Lung (tissue), 12 donors: Measurements from ENCODE around the gene PGM1. TPM values are rescaled to one million over a fixed set of nuclear protein-coding genes. Genes with fewer than 3 reads are reported as not detected.
"Not testable (repeated sequence)": the region's sequence is repeated elsewhere in the genome, so short reads cannot be mapped to it uniquely, and the experiment has no call there.

Experiments
- ATAC-seq: fragments of 200-7000 bp; cut with Tn5 transposase; one replicate; pipeline ENCODE4 v1.9.1; 2020; ENCODE audit warnings: moderate number of reproducible peaks; ENCODE audit not compliant: insufficient read depth, low FRiP score
- DNase-seq, 3 donors: peaks; one replicate each; pipeline ENCODE4 v3.0.0-alpha.2; 2013 to 2017
- H3K27ac ChIP-seq, 2 donors: one replicate each; pipeline ENCODE4 v1.5.1; 2013; ENCODE audit warnings: mild to moderate bottlenecking in 2 of 2, moderate library complexity in 2 of 2, control low read depth in 1 of 2, inconsistent platforms in 1 of 2, low read depth in 1 of 2, low read length in 1 of 2
- H3K27me3 ChIP-seq, 3 donors: one replicate each; pipeline ENCODE4 v1.5.1; 2013; ENCODE audit warnings: low read length in 2 of 3; ENCODE audit not compliant: control insufficient read depth in 3 of 3, insufficient read depth in 3 of 3
- H3K36me3 ChIP-seq, 4 donors: one replicate each; pipeline ENCODE4 v1.5.1; 2013; ENCODE audit warnings: low read length in 4 of 4, mild to moderate bottlenecking in 1 of 4, moderate library complexity in 1 of 4; ENCODE audit not compliant: control insufficient read depth in 4 of 4, insufficient read depth in 4 of 4
- H3K4me1 ChIP-seq, 5 donors: one replicate each; pipeline ENCODE4 v1.5.1; 2013; ENCODE audit warnings: low read length in 5 of 5, mild to moderate bottlenecking in 2 of 5, moderate library complexity in 1 of 5; ENCODE audit not compliant: control insufficient read depth in 5 of 5, insufficient read depth in 5 of 5
- H3K4me3 ChIP-seq: one replicate; pipeline ENCODE4 v1.5.1; 2013; ENCODE audit warnings: mild to moderate bottlenecking, control low read depth, moderate library complexity
- H3K9ac ChIP-seq, 2 donors: one replicate each; pipeline ENCODE4 v1.5.1; 2013; ENCODE audit warnings: low read length in 2 of 2, control low read depth in 1 of 2; ENCODE audit not compliant: insufficient read depth in 1 of 2
- H3K9me3 ChIP-seq, 4 donors: one replicate each; pipeline ENCODE4 v1.5.1; 2013; ENCODE audit warnings: low read length in 3 of 4, mild to moderate bottlenecking in 1 of 4, moderate library complexity in 1 of 4; ENCODE audit not compliant: control insufficient read depth in 4 of 4, insufficient read depth in 3 of 4
- WGBS, 2 donors: extraction: QIAGEN DNeasy Blood & Tissue Kit; methylation state at CpG; one replicate each; pipeline ENCODE4 v1.1.7; 2013; 5-methylcytosine and 5-hydroxymethylcytosine counted together
- polyA plus RNA-seq, 2 donors: library from polyadenylated mRNA; stranded (reverse); fragments of 200-250 nt; gene quantifications; one replicate each; pipeline ENCODE4 v1.2.1, GENCODE V29; 2013
- total RNA-seq, 2 donors: library from RNA; depleted of rRNA in 1 of 2; stranded (reverse); fragments of >200 nt in 1 of 2; gene quantifications; one replicate each; pipeline ENCODE4 v1.2.1, GENCODE V29; 2014 to 2021
- TF ChIP-seq, protein P1 (sequence below): IDR thresholded peaks from 2 replicates; pipeline ENCODE4 v1.5.1; 2012; ENCODE audit warnings: mild to moderate bottlenecking; ENCODE audit errors: control extremely low read depth, extremely low read depth
- donor health status: control.
- donor health status: control.
- donor health status: Bipolar disorder and iron deficiency.
- donor health status: healthy.
- donor health status: DM: yes; HTN: yes; CAD: no.

Gene PGM1
- total and polyA plus RNA-seq, 4 donors: 9.1 to 53.8 (median 34.8) TPM

- not testable (repeated sequence) for H3K36me3 ChIP-seq
Measured at GRCh38 chr1:63574203-63574796, 18.9 kb upstream of the PGM1 start.

GRCh38 chr1:63575340-63575826, 17.8 kb upstream of the PGM1 start:
- WGBS, 2 donors: 79 to 83% methylated on average over 4 of the region's 4 CpGs

More at GRCh38 chr1:63574203-63574796, 18.9 kb upstream of the PGM1 start:
- not testable (repeated sequence) for DNase-seq, H3K27me3 ChIP-seq, H3K4me3 ChIP-seq, H3K9me3 ChIP-seq, H3K4me1 ChIP-seq, ATAC-seq, H3K9ac ChIP-seq, H3K27ac ChIP-seq
- WGBS, 2 donors: 81 to 96% methylated on average over 2 of the region's 2 CpGs

GRCh38 chr1:63586326-63586725, 6.9 kb upstream of the PGM1 start:
- not testable (repeated sequence) for DNase-seq

More at GRCh38 chr1:63575340-63575826, 17.8 kb upstream of the PGM1 start:
- Histone ChIP-seq H3K36me3 (no peaks in the 10 kb centered on the region), H3K27ac (no peak overlapping the region), H3K4me3 (no peak overlapping the region), H3K9ac (no peak overlapping the region), H3K9me3 (peaks cover 0 to 1% (median 0%) of the 10 kb centered on the region in 4 donors), H3K4me1 (peaks cover 0 to 2% (median 0%) of the 10 kb centered on the region in 5 donors), H3K27me3 (no peaks in the 10 kb centered on the region)
- TF ChIP-seq, protein P1, sequence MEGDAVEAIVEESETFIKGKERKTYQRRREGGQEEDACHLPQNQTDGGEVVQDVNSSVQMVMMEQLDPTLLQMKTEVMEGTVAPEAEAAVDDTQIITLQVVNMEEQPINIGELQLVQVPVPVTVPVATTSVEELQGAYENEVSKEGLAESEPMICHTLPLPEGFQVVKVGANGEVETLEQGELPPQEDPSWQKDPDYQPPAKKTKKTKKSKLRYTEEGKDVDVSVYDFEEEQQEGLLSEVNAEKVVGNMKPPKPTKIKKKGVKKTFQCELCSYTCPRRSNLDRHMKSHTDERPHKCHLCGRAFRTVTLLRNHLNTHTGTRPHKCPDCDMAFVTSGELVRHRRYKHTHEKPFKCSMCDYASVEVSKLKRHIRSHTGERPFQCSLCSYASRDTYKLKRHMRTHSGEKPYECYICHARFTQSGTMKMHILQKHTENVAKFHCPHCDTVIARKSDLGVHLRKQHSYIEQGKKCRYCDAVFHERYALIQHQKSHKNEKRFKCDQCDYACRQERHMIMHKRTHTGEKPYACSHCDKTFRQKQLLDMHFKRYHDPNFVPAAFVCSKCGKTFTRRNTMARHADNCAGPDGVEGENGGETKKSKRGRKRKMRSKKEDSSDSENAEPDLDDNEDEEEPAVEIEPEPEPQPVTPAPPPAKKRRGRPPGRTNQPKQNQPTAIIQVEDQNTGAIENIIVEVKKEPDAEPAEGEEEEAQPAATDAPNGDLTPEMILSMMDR: peak; percentile 44
- DNase-seq (peak in 2 of 3 donors; percentile 61 to 66), ATAC-seq (no peak)

GRCh38 chr1:63590166-63590560, 3.0 kb upstream of the PGM1 start:
- Histone ChIP-seq H3K27me3 (no peaks in the 10 kb centered on the region), H3K9ac (peak overlapping the region in 1 of 2 donors; percentile 61), H3K9me3 (peaks cover 0 to 2% (median 0%) of the 10 kb centered on the region in 4 donors), H3K27ac (peak overlapping the region in 1 of 2 donors; percentile 45), H3K4me1 (peaks cover 0 to 23% (median 12%) of the 10 kb centered on the region in 5 donors), H3K4me3 (no peak overlapping the region), H3K36me3 (no peaks in the 10 kb centered on the region)
- DNase-seq (peak; percentile 56 to 90 (median 86)), ATAC-seq (no peak)
- TF ChIP-seq, protein P1: no peak
- WGBS, 2 donors: 77 to 83% methylated on average over 3 of the region's 3 CpGs

More at GRCh38 chr1:63586326-63586725, 6.9 kb upstream of the PGM1 start:
- not testable (repeated sequence) for H3K36me3 ChIP-seq, H3K4me3 ChIP-seq, H3K27ac ChIP-seq, ATAC-seq, H3K9me3 ChIP-seq, H3K9ac ChIP-seq, H3K27me3 ChIP-seq
- H3K4me1 ChIP-seq: peaks cover 0 to 12% (median 6%) of the 10 kb centered on the region in 5 donors
- 93 to 94% methylated on average over 1 of the region's 1 CpG for WGBS, 2 donors
